T-helper 22 cell (primary cell): Measurements from ENCODE around the gene HELLS.
"Not testable (repeated sequence)": the region's sequence is repeated elsewhere in the genome, so short reads cannot be mapped to it uniquely, and the experiment has no call there.

Source experiments
- DNase-seq: peaks from one replicate; pipeline ENCODE4 v3.0.0-alpha.2; 2020; ENCODE audit warnings: low read depth

HELLS gene

GRCh38 chr10:94608559-94608958, 63.0 kb downstream of the HELLS start:
- DNase-seq, result no peak

GRCh38 chr10:94614558-94614957, 69.0 kb downstream of the HELLS start:
- DNase-seq, result no peak

GRCh38 chr10:94617389-94617944, 71.9 kb downstream of the HELLS start:
- DNase-seq, result no peak

GRCh38 chr10:94622666-94623205, 77.1 kb downstream of the HELLS start:
- DNase-seq, result no peak

GRCh38 chr10:94623572-94623971, 78.0 kb downstream of the HELLS start:
- no peak for DNase-seq

GRCh38 chr10:94626476-94626875, 80.9 kb downstream of the HELLS start:
- no peak for DNase-seq

- no peak for DNase-seq
These were observed 81.9 kb downstream of the HELLS start for GRCh38 chr10:94627511-94627910.

- no peak for DNase-seq
These were observed 84.6 kb downstream of the HELLS start for GRCh38 chr10:94630017-94630688.

GRCh38 chr10:94631077-94631875, 85.7 kb downstream of the HELLS start:
- DNase-seq, result no peak

- no peak for DNase-seq
These were observed 87.4 kb downstream of the HELLS start for GRCh38 chr10:94632954-94633353.

- not testable (repeated sequence) for DNase-seq
These were observed 92.5 kb downstream of the HELLS start for GRCh38 chr10:94638097-94638496.

- DNase-seq, result no peak
These were observed 94.3 kb downstream of the HELLS start for GRCh38 chr10:94639902-94640301.

GRCh38 chr10:94640562-94640961, 95.0 kb downstream of the HELLS start:
- DNase-seq, result no peak

- DNase-seq, result no peak
These were observed 95.9 kb downstream of the HELLS start for GRCh38 chr10:94641480-94641879.

- no peak for DNase-seq
These were observed 98.8 kb downstream of the HELLS start for GRCh38 chr10:94644352-94644751.

- no peak for DNase-seq
These were observed 99.7 kb downstream of the HELLS start for GRCh38 chr10:94645285-94645684.
